ENCODE data around the gene IL11RA. TPM values are rescaled to one million over a fixed set of nuclear protein-coding genes. Genes with fewer than 3 reads are reported as not detected.

Gene IL11RA
- total and polyA plus RNA-seq, 9 of the 15 experiments (the other 6 are each of a cell fraction or from before 2014, with no cell fraction given): 0.11 to 5.8 (median 2.8) TPM

DNA sequence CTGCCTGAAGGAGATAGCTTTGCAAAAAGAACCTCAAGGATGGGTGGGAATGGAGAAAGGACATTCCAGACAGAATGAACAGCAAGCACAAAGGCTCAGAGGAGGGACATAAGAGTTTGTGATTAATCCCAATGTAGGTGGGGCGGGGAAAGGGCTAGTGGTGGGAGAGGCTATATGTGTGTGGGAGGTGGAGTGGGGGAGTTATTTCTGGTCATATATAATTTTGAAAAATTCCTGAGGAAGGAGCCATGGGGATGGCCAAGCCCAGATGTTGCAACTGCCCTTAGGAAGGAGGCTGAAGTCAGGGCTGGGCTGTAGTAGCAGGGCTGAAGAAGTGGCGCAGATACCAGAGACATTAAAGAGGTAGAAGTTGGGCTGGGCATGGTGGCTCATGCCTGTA, 23.9 kb downstream of the IL11RA start:
- CTCF ChIA-PET (ENCODE audit: low intra/inter-chr PET ratio): interaction anchor here (0.5 to 3.1 kb wide), 2 partner anchors 26 to 36 kb away, joined by 3 to 20 read pairs; no protein-coding TSS in a partner anchor
- no peak overlapping the region for H2AFZ ChIP-seq (ENCODE audit: low read depth, low read length)
- H3K9me1 ChIP-seq (ENCODE audit: control insufficient read depth, insufficient read depth, low read length): no peaks in the 10 kb centered on the region
- no peak overlapping the region for H3K4me2 ChIP-seq (ENCODE audit: insufficient read depth, low read length)
- H4K20me1 ChIP-seq (replicated peaks; ENCODE audit: control insufficient read depth, insufficient read depth, low read length): no peaks in the 10 kb centered on the region
- TF ChIP-seq EGR1 (conservative IDR thresholded peaks at IDR 0.05): 0 out of 2 replicates have a peak, but pooled peaks have one; percentile 6
- TF ChIP-seq NFE2 (IDR thresholded peaks at IDR 0.05; ENCODE audit: low read depth): no peak
- no peak for ATAC-seq
- H3K79me2 ChIP-seq (ENCODE audit: control insufficient read depth, insufficient read depth, low read length): no peaks in the 10 kb centered on the region
- no peaks in the 10 kb centered on the region for H3K36me3 ChIP-seq (ENCODE audit: control insufficient read depth, insufficient read depth, low read length)
- WGBS (ENCODE audit: insufficient coverage, low coverage, missing lambda C conversion rate): 93% methylated on average over 2 of the region's 2 CpGs
- peaks cover 0 to 2% of the 10 kb centered on the region in 2 experiments; a peak in 1 of 5 replicates for H3K4me1 ChIP-seq (replicated peaks in 1 of 2; ENCODE audit: control insufficient read depth in 2 of 2, insufficient read depth in 2 of 2, low read length in 2 of 2)
- POLR2A ChIA-PET: no interaction called here
- no peak overlapping the region for H3K27ac ChIP-seq (ENCODE audit: extremely low read depth, low read depth, low read length)
- DNase-seq (ENCODE audit: extremely low read depth in 1 of 4, low spot score in 3 of 4): peak in 2 of 4 experiments; percentile 27 to 30
- no peak overlapping the region for H3K9ac ChIP-seq (ENCODE audit: insufficient read depth in 1 of 2, low read depth in 2 of 2, low read length in 2 of 2)
- no peak for FAIRE-seq
- no peaks in the 10 kb centered on the region for H3K27me3 ChIP-seq (ENCODE audit: control insufficient read depth in 2 of 2, insufficient read depth in 2 of 2, low read length in 2 of 2)
- BruUV-seq (replicated peaks): no TSS peak
- H3K9me3 ChIP-seq (replicated peaks; ENCODE audit: control insufficient read depth, insufficient read depth, low read depth, low read length): no peaks in the 10 kb centered on the region
- in situ Hi-C loops (cut with MboI) (no loop called here), intact Hi-C loops (cut with micrococcal nuclease) (loop anchor here (1.0 kb wide), 1 partner anchor 26 kb away; no protein-coding TSS in a partner anchor)
- no peak overlapping the region for H3K4me3 ChIP-seq

DNA sequence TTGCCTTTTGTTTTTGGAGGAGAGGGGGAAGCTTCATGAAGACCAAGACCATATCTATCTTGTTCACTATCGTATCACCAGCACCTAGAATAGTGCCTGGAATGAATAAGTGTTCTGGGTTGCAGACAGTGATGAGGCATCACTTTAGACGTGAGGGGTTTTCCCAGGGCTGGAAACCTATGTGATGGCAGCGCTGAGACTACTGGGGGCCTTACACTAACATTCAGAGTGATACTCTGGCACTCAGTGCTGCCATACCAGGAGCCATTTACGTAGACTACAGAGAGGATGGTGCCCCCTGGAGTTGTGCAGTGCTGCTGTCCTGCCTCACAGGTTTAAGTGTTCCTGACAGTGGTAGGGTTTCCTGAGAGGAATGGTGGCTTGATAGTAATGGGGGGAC, 32.2 kb downstream of the IL11RA start:
- WGBS (ENCODE audit: insufficient coverage, low coverage, missing lambda C conversion rate): 38% methylated on average over 4 of the region's 4 CpGs
- in situ Hi-C loops (cut with MboI): no loop called here
- Histone ChIP-seq H3K36me3 (ENCODE audit: control insufficient read depth, insufficient read depth, low read length) (no peaks in the 10 kb centered on the region), H3K27ac (ENCODE audit: extremely low read depth, low read depth, low read length) (no peak overlapping the region), H3K4me2 (ENCODE audit: insufficient read depth, low read length) (no peak overlapping the region), H3K4me3 (no peak overlapping the region), H2AFZ (ENCODE audit: low read depth, low read length) (no peak overlapping the region), H4K20me1 (replicated peaks; ENCODE audit: control insufficient read depth, insufficient read depth, low read length) (no peaks in the 10 kb centered on the region), H3K27me3 (ENCODE audit: control insufficient read depth in 2 of 2, insufficient read depth in 2 of 2, low read length in 2 of 2) (no peaks in the 10 kb centered on the region), H3K9me3 (replicated peaks; ENCODE audit: control insufficient read depth, insufficient read depth, low read depth, low read length) (no peaks in the 10 kb centered on the region), H3K4me1 (replicated peaks in 1 of 2; ENCODE audit: control insufficient read depth in 2 of 2, insufficient read depth in 2 of 2, low read length in 2 of 2) (no peaks in the 10 kb centered on the region), H3K9me1 (ENCODE audit: control insufficient read depth, insufficient read depth, low read length) (no peaks in the 10 kb centered on the region), H3K79me2 (ENCODE audit: control insufficient read depth, insufficient read depth, low read length) (no peaks in the 10 kb centered on the region), H3K9ac (ENCODE audit: insufficient read depth in 1 of 2, low read depth in 2 of 2, low read length in 2 of 2) (no peak overlapping the region)
- ChIA-PET POLR2A (no interaction called here), CTCF (ENCODE audit: low intra/inter-chr PET ratio) (no interaction called here)
- intact Hi-C loops (cut with micrococcal nuclease): no loop called here
- ATAC-seq (no peak), FAIRE-seq (no peak), DNase-seq (ENCODE audit: extremely low read depth in 1 of 4, low spot score in 3 of 4) (no peak)
- BruUV-seq (replicated peaks): no TSS peak
- TF ChIP-seq EZH2 (IDR thresholded peaks at IDR 0.05; ENCODE audit: borderline replicate concordance, low read depth, low read length) (no peak), ZNF175 (CRISPR knock-in tag; IDR thresholded peaks at IDR 0.05; ENCODE audit: low read depth) (no peak)
- TF ChIP-seq, protein P1, sequence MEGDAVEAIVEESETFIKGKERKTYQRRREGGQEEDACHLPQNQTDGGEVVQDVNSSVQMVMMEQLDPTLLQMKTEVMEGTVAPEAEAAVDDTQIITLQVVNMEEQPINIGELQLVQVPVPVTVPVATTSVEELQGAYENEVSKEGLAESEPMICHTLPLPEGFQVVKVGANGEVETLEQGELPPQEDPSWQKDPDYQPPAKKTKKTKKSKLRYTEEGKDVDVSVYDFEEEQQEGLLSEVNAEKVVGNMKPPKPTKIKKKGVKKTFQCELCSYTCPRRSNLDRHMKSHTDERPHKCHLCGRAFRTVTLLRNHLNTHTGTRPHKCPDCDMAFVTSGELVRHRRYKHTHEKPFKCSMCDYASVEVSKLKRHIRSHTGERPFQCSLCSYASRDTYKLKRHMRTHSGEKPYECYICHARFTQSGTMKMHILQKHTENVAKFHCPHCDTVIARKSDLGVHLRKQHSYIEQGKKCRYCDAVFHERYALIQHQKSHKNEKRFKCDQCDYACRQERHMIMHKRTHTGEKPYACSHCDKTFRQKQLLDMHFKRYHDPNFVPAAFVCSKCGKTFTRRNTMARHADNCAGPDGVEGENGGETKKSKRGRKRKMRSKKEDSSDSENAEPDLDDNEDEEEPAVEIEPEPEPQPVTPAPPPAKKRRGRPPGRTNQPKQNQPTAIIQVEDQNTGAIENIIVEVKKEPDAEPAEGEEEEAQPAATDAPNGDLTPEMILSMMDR (IDR thresholded peaks at IDR 0.05 in 2 of 3, conservative IDR thresholded peaks at IDR 0.05 in 1 of 3; ENCODE audit: insufficient read depth in 2 of 3, low read depth in 1 of 3, low read length in 3 of 3): 0 out of 6 replicates have a peak, but pooled peaks of 1 of the 3 experiments have one; percentile 12
- TF ChIP-seq, protein P2, sequence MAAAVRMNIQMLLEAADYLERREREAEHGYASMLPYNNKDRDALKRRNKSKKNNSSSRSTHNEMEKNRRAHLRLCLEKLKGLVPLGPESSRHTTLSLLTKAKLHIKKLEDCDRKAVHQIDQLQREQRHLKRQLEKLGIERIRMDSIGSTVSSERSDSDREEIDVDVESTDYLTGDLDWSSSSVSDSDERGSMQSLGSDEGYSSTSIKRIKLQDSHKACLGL (CRISPR knock-in tag; IDR thresholded peaks at IDR 0.05; ENCODE audit: borderline replicate concordance, poor library complexity, severe bottlenecking): no peak
- TF ChIP-seq, protein P3, sequence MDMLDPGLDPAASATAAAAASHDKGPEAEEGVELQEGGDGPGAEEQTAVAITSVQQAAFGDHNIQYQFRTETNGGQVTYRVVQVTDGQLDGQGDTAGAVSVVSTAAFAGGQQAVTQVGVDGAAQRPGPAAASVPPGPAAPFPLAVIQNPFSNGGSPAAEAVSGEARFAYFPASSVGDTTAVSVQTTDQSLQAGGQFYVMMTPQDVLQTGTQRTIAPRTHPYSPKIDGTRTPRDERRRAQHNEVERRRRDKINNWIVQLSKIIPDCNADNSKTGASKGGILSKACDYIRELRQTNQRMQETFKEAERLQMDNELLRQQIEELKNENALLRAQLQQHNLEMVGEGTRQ (CRISPR knock-in tag; IDR thresholded peaks at IDR 0.05): no peak
